ENCODE measurements around the gene FBLN2. TPM values are rescaled to one million over a fixed set of nuclear protein-coding genes. Genes with fewer than 3 reads are reported as not detected.

FBLN2 gene
- total RNA-seq, 1 donor from 2014 or later: 67.5 TPM

DNA sequence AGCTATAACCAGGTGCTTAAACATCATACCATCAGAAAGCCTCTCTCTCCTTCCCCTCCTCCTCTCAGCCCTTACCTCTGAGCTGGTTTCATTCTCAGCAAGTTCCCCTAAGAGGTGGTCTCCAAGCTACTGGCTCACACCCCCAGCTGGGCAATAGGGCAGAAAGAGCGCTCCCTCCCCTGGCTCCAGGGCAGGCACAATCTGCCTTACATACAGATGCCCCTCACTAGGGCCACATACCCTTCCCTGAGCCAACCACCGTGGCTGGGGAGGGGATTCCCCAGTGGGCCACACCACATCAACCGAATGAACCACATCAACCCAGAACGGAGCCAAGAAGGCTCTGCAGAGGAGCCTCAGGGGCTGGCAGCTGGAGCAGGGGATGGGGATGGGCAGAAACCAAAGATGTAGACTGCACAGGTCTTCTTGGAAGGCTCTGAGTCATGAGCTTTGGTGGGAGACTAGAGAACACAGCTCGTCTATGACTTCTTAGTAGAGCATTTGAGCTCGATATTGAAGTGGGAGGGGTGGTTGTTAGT is 4.6 kb upstream of the FBLN2 start:
- Mint-ChIP-seq H3K9me3 (peaks cover 5% of the 10 kb centered on the region), H3K4me3 (no peak overlapping the region), H3K27me3 (ENCODE audit: low read depth) (no peaks in the 10 kb centered on the region), H3K27ac (no peak overlapping the region), H3K4me1 (peaks cover 29% of the 10 kb centered on the region), H3K36me3 (no peaks in the 10 kb centered on the region)
- no peak for DNase-seq (ENCODE audit: low spot score in 2 of 2, unreplicated experiment in 2 of 2)
- no peak for TF ChIP-seq CTCF (IDR thresholded peaks at IDR 0.05; ENCODE audit: unreplicated experiment)

GRCh38 chr3:13544951-13545651 is 3.8 kb upstream of the FBLN2 start:
- no peaks in the 10 kb centered on the region for H3K36me3 Mint-ChIP-seq

DNA sequence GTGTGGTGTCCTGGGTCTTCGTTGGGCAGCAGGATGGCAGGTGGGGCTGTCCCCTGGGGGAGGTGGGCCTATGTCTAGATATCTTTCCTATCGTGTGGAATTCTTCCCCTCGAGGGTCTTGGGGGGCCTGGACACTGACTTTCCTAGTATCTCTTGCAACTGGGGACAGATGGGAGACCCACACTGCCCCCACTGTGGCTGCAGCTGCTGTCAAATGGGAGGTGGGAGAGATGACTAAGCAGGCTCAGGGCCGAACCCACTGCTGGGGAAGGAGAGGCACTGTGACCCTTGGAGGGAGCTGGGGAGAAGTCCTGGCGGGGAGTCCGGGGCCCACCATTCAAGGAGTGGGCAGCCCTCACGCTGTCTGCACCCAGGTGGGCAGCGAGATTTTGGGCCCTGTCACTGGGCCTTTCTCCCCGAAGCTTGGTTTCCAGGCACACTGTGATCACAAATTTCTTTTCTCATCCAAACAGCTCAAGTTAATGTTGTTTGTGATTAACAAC is 2.9 kb upstream of the FBLN2 start:
- DNase-seq (ENCODE audit: low spot score in 2 of 2, unreplicated experiment in 2 of 2): no peak
- TF ChIP-seq CTCF (IDR thresholded peaks at IDR 0.05; ENCODE audit: unreplicated experiment): no peak
- Mint-ChIP-seq H3K4me3 (no peak overlapping the region), H3K27me3 (ENCODE audit: low read depth) (peaks cover 8% of the 10 kb centered on the region), H3K27ac (peak overlapping the region; percentile 70), H3K4me1 (peaks cover 41% of the 10 kb centered on the region), H3K9me3 (peaks cover 5% of the 10 kb centered on the region), H3K36me3 (no peaks in the 10 kb centered on the region)

More at GRCh38 chr3:13544951-13545651, 3.8 kb upstream of the FBLN2 start:
- Mint-ChIP-seq H3K9me3 (peaks cover 5% of the 10 kb centered on the region), H3K27me3 (ENCODE audit: low read depth) (peaks cover 5% of the 10 kb centered on the region), H3K4me1 (peaks cover 34% of the 10 kb centered on the region), H3K27ac (no peak overlapping the region), H3K4me3 (no peak overlapping the region)
- TF ChIP-seq CTCF (IDR thresholded peaks at IDR 0.05; ENCODE audit: unreplicated experiment): no peak
- no peak for DNase-seq (ENCODE audit: low spot score in 2 of 2, unreplicated experiment in 2 of 2)

- Mint-ChIP-seq H3K4me1 (peaks cover 41% of the 10 kb centered on the region), H3K27ac (peak overlapping the region; percentile 70), H3K9me3 (peaks cover 5% of the 10 kb centered on the region), H3K27me3 (ENCODE audit: low read depth) (peaks cover 8% of the 10 kb centered on the region), H3K4me3 (peak overlapping the region; percentile 24), H3K36me3 (no peaks in the 10 kb centered on the region)
- TF ChIP-seq CTCF (IDR thresholded peaks at IDR 0.05; ENCODE audit: unreplicated experiment): no peak
- DNase-seq (ENCODE audit: low spot score in 2 of 2, unreplicated experiment in 2 of 2): peak in 1 of 2 experiments; percentile 54
Observed at GRCh38 chr3:13546667-13547171, 2.2 kb upstream of the FBLN2 start.

DNA sequence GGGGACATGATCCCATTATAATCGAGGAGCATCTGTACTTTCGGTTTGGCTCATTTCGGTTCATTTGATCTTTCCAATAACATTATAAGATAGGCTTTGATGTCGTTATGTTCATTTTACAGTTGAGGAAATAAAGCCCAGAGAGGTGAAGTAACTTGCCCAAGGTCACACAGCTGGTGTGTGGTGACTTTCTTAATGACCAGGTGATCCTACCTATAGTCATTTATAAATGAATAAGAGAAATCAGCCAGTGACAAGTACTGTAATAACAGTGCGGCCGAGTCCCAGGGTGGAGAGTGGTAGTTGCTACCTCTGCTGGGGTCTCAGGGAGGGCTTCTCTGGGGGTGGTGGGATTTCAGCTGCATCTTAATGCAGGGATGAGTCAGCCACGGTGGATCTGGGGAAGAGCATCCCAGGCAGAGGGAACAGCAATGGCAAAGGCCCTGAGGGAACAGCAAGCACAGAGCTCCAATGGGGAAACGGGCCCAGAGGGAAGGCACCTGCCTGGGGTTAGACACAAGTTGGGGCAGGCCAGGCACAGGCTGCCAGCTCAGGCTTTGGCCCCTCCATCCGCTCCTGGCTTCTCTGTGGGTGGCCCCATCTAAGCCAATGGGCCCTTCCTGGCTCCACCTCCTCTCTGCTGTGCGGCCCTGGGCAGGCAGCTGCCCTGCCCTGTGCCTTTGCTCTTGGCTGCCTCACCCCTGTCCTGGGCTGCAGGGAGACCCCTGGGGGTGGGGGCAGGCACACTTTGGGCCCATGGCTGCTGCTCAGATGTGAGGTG is 1.1 kb upstream of the FBLN2 start:
- Mint-ChIP-seq H3K27me3 (ENCODE audit: low read depth) (peaks cover 8% of the 10 kb centered on the region), H3K4me3 (peak overlapping the region; percentile 43)
- no peak for DNase-seq (ENCODE audit: low spot score in 2 of 2, unreplicated experiment in 2 of 2)

More for the DNA sequence above, 1.1 kb upstream of the FBLN2 start:
- Mint-ChIP-seq H3K4me1 (peaks cover 45% of the 10 kb centered on the region), H3K36me3 (no peaks in the 10 kb centered on the region), H3K27ac (no peak overlapping the region), H3K9me3 (no peaks in the 10 kb centered on the region)
- no peak for TF ChIP-seq CTCF (IDR thresholded peaks at IDR 0.05; ENCODE audit: unreplicated experiment)
